GM18520 (cell line): Measurements from ENCODE around the gene MEG3.

Experiments
- ATAC-seq: cut with Tn5 transposase; IDR thresholded peaks from one replicate; pipeline ENCODE4 v1.9.1; 2021; ENCODE audit not compliant: unreplicated experiment

The MEG3 gene

GRCh38 chr14:100830681-100831080 lies 4.8 kb downstream of the MEG3 start:
- no peak for ATAC-seq

GRCh38 chr14:100832311-100832960 lies 6.5 kb downstream of the MEG3 start:
- ATAC-seq = no peak

- no peak for ATAC-seq
Observed at GRCh38 chr14:100834082-100834793, 8.3 kb downstream of the MEG3 start.

- no peak for ATAC-seq
Observed at GRCh38 chr14:100834794-100835547, 9.1 kb downstream of the MEG3 start.

GRCh38 chr14:100835548-100836310 lies 9.8 kb downstream of the MEG3 start:
- ATAC-seq = no peak

- no peak for ATAC-seq
Observed at GRCh38 chr14:100836311-100836805, 10.4 kb downstream of the MEG3 start.

GRCh38 chr14:100836941-100837804 lies 11.3 kb downstream of the MEG3 start:
- no peak for ATAC-seq

GRCh38 chr14:100837805-100838350 lies 12.0 kb downstream of the MEG3 start:
- no peak for ATAC-seq

- ATAC-seq = no peak
Observed at GRCh38 chr14:100838493-100839314, 12.8 kb downstream of the MEG3 start.

- no peak for ATAC-seq
Observed at GRCh38 chr14:100839315-100839585, 13.3 kb downstream of the MEG3 start.

- no peak for ATAC-seq
Observed at GRCh38 chr14:100839681-100840111, 13.8 kb downstream of the MEG3 start.

GRCh38 chr14:100840286-100841065 lies 14.6 kb downstream of the MEG3 start:
- ATAC-seq = no peak

GRCh38 chr14:100841066-100841760 lies 15.3 kb downstream of the MEG3 start:
- no peak for ATAC-seq

GRCh38 chr14:100841761-100842403 lies 16.0 kb downstream of the MEG3 start:
- no peak for ATAC-seq

GRCh38 chr14:100842799-100843198 lies 16.9 kb downstream of the MEG3 start:
- ATAC-seq = no peak

GRCh38 chr14:100844082-100844408 lies 18.1 kb downstream of the MEG3 start:
- no peak for ATAC-seq

GRCh38 chr14:100844421-100844820 lies 18.5 kb downstream of the MEG3 start:
- no peak for ATAC-seq
